HuH-7.5 (cell line): ENCODE results near the gene PCDH18.
"Not testable (repeated sequence)": the region's sequence is repeated elsewhere in the genome, so short reads cannot be mapped to it uniquely, and the experiment has no call there.

Experiments
- DNase-seq: peaks from one replicate; pipeline ENCODE4 v3.0.0; 2011; ENCODE audit warnings: low spot score

Gene PCDH18, protein sequence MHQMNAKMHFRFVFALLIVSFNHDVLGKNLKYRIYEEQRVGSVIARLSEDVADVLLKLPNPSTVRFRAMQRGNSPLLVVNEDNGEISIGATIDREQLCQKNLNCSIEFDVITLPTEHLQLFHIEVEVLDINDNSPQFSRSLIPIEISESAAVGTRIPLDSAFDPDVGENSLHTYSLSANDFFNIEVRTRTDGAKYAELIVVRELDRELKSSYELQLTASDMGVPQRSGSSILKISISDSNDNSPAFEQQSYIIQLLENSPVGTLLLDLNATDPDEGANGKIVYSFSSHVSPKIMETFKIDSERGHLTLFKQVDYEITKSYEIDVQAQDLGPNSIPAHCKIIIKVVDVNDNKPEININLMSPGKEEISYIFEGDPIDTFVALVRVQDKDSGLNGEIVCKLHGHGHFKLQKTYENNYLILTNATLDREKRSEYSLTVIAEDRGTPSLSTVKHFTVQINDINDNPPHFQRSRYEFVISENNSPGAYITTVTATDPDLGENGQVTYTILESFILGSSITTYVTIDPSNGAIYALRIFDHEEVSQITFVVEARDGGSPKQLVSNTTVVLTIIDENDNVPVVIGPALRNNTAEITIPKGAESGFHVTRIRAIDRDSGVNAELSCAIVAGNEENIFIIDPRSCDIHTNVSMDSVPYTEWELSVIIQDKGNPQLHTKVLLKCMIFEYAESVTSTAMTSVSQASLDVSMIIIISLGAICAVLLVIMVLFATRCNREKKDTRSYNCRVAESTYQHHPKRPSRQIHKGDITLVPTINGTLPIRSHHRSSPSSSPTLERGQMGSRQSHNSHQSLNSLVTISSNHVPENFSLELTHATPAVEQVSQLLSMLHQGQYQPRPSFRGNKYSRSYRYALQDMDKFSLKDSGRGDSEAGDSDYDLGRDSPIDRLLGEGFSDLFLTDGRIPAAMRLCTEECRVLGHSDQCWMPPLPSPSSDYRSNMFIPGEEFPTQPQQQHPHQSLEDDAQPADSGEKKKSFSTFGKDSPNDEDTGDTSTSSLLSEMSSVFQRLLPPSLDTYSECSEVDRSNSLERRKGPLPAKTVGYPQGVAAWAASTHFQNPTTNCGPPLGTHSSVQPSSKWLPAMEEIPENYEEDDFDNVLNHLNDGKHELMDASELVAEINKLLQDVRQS

DNA sequence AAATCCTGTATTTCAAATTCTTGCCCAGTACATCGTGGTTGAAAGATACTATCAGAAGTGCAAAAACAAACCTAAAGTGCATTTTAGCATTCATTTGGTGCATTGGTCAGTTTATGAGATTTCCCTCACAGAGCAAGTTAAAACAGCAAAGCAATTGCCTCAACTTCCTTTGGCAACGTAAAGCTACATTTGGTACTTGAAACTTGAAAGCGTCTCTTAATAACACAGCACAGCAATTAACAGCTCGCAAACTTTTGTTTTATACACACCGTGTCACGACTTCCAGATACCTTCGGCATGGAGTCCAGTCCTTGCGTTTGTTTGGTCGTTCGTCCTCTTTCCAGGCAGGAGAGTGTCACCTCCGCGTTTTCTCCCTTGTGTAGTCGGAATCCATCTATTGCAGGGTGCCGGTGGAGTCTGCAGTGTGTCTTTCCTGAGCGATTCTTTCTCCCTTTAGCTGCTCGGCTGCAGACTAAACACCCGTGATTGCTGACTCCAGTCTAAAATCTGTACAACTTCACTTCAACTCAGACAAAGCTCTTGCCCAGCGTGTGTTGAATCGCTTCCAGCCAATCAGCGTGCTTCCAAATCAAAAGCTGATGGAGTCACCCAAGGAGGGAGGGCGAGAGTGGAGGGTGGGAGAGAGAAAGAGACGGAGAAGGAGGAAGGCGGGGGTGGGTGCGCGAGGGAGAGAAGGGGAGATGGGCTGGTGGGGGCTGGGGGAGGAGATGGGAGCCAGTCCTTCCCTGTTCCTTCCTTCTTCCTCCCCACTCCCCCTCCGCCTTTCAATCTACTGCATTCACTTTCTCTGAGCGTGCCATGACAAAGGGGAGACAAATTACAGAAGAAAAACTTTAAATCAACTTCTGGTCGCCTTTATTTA is at the start of gene PCDH18:
PCDH18 (minus strand) TSS at position 509 of the 883 bp plus-strand sequence; CDS start at position 103, 406 bp downstream.
- no peak for DNase-seq

DNA sequence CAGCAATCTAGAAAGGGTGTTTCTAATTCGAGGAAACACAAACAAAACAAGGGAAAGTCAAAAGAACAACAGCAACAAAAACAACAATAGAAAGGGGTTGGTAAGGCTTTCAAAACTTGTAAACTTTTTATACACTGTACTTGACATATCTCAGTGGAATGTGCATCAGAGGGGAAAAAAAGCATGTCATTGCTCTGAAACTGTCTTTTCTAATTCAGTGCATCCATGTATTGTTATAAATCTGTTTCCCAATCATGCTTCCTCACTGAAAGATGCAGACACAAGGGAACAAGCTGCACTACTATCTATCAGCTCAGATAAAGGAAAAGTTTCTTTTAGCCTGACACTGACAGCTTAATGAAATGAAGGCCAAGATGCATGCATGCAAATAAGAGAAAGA is 44.2 kb upstream of the PCDH18 start:
- no peak for DNase-seq

DNA sequence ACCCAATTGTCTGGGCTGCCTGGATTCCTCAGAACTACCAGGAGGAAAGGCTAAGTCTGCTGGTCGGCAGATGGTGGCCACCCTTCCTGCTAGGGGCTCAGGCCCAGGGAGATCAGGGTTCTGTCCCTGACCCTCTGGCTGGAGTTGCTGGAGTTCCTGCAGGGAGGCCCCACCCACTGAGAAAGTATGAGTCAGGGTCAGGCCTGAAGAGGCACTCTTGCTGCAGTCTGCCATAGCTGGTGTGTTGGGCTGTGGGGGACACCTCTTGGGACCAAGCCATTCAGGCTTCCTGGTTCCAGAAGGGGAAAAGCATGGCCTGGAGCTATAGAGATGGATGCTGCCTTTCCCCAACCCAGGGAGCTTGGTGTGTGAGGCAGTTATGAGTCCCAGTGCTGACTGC is 40.4 kb upstream of the PCDH18 start:
- no peak for DNase-seq

DNA sequence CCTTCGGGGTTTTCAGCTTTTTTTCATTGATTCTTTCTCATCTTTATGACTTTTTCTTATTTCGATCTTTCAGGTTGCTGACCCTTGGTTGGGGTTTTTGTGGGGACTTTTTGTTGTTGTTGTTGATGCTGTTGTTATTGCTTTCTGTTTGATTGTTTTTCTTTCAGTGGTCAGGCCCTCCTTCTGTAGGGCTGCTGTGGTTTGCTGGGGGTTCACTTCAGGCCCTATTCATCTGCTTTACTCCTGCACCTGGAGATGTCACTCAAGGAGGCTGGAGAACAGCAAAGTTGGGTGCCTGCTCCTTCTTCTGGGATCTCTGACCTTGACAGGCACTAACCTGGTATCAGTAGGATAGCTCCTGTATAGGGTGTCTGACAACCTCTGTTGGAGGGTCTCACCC is 39.9 kb upstream of the PCDH18 start:
- DNase-seq = no peak

DNA sequence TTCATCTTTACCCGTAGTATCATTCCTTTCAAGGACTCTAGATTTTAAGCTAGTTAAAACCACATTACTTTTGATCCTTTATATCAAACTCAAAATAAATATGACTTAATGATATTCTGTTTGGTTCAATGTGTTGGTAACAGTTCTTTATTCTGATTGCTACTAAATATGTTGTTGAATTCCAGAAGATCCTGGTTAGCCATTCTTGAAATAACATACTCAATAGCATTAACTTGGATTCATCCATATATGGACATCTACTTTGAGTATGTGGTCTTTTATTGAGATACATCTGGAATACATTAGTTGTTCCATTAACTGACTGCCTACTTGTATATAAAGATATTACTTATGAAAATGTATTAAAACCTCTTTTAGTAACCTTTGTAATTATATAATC is 27.5 kb upstream of the PCDH18 start:
- no peak for DNase-seq

DNA sequence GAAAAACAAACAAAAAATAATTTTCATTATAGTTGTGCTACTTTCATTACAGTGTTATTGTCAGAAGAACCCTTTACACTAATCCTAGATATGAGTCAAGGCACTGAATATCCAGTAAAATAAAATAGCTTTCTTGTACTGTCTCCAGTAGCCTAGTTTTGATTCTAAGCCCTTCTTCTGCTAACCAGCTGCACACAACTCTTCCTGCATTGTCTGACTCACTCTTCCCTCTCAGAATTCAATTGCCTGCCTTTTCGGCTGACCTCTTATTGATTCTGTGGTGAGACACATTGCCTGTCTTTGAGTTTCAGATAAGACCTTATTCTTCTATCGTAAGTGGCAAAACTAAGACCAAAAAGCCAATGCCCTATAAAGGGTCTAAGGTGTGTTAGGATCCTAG is 26.7 kb upstream of the PCDH18 start:
- no peak for DNase-seq

DNA sequence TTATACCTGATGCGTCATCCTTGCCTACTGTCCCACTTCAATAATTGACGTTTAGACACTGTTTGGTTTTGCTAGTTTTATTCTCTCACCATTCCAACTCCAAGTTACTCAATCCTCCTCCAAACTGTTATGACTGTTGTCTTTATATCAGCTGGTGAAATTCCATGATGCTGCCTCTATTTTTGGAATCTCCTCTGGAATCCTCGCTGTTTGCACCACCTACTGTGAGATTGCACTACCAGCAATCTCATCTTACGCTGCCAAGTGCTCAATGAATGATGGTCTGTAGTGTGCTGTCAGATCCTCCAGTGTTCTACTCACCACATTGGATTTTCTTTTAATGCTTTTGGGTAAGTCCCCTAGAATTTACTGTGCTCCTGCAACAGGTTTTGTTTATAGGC is 13.2 kb upstream of the PCDH18 start:
- DNase-seq = no peak

DNA sequence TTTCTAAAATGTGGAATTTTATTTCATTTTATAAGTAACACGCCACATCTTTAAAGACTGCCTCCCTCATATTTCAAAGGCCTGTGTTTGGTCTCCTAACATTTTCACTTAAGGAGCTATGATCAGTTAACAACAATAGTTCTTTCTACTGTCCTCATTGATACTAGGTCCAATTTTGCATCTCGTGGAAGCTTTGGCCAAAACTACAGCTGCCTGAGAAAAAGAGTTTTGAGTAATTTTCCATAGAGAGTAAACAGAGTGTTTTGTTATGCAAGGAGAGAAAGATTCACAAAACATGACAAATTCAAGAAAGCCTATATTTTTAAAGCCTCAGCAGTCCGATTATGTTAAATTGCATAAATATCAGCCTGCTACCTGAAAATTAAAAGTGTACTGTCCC is 11.4 kb upstream of the PCDH18 start:
- no peak for DNase-seq

DNA sequence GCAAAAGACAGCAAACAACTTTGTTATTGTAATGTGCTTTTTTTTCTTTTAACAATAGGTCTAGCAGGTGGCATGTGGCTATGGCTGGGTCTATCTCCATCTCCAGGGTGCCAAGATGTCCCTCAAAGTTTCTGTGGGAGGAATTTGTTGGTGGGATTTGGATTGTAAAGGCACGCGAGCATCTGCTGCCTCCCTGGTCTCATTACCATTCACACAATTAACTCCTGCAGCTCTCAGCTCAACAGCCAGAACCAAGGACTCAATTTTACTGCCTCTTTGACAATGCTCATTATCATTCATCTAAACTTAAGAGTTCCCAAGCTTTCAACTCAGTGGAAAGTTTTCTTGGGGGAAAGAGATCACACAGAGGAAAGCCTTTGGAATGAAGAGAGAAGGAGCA is 10.9 kb upstream of the PCDH18 start:
- no peak for DNase-seq

DNA sequence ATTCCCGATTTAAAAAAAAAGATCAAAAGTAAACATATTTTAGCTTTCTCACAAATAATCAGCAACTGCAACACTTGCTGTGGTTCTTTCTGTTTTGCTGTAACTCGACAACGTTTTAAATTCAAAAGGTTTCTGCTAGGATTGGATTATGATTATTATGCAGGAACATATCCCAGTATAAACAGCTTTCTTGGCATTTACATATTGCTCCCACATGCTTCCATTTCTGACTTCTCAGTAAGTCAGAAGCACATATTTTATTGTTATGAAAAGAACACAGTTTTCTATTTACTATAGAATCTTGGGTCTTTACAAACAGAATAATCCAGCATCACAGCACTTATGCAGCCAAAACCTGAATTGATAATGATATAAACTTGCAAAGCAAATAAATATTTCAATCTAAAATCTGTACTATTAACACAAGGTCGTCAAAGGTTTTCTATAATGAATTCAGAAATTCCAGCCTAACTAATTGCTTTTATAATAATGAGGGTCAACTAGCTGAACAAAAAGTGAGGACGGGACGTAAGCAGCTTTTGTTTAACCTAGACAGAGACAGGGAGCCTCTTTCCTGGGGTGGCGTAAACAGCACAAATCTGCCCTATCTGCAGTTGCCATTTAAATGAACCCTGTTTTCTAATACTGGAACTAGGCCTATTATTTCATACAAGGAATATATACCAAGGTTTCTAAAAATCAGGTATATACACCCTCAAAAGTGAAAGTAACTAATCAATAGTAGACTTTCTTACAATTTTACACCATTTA is 9.8 kb upstream of the PCDH18 start:
- no peak for DNase-seq

DNA sequence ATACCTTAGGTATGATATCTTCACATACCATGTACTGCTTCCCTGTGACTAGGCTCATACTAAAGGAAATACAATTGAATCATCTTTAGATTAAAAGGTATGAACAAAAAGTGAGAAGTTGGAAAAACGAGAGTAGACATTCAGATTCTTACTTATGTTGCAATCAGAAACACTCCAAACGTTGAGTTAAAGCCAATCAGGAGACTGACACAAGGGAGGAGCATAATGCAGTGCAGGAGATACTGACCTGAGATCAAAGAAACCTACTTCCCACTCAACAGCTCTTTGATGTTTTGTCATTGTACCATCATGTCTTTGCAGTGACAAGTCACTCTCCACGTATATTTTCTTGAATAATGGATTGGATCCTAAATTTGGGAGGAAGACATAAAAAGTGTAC is 8.9 kb upstream of the PCDH18 start:
- DNase-seq = no peak

DNA sequence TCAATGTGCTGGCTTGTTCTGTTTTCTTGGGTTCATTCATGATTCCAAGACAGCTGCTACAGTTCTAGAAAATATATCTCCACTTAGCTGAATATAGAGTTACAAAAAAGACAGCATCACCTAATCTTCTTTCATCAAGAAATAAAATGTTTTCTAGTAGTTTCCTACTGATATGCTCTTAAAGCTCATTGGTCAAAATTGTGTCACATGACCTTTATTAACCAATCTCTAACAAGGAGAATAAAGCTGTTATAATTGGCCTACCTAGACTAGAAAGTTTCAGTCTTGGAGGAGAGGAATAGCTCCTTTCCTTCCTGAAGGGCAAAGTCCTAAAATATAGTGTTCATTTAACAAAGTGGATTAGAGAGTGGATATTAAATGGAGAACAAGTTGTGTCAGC is 8.1 kb upstream of the PCDH18 start:
- no peak for DNase-seq

DNA sequence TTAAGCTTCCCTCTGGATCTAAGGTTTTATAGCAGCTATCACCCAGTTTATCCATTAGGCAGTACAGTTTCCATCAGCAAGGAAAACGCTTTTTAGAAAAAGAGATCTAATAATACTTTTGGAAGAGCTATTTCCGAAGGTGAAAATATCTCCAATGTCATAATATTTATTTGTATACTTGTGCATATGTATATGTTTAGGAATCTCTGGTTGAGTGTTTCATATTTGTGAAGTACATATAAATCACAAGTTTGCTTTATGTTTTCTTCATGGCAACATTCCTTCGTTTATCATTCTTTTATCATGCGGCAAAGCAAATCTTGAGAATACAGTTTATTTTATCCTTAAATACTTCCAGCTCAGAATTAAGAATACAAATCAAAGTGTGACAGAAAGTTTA is 6.2 kb upstream of the PCDH18 start:
- no peak for DNase-seq

DNA sequence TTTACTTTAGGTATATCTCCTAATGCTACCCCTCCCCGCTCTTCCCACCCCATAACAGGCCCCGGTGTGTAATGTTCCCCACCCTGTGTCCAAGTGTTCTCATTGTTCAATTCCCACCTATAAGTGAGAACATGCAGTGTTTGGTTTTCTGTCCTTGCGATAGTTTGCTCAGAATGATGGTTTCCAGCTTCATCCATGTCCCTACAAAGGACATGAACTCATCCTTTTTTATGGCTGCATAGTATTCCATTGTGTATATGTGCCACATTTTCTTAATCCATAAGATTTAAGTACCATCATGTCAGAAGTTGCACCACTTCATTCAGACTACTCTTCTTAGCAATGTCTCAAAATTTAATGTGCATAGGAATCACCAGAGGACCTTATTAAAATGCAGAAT is 5.5 kb upstream of the PCDH18 start:
- not testable (repeated sequence) for DNase-seq

DNA sequence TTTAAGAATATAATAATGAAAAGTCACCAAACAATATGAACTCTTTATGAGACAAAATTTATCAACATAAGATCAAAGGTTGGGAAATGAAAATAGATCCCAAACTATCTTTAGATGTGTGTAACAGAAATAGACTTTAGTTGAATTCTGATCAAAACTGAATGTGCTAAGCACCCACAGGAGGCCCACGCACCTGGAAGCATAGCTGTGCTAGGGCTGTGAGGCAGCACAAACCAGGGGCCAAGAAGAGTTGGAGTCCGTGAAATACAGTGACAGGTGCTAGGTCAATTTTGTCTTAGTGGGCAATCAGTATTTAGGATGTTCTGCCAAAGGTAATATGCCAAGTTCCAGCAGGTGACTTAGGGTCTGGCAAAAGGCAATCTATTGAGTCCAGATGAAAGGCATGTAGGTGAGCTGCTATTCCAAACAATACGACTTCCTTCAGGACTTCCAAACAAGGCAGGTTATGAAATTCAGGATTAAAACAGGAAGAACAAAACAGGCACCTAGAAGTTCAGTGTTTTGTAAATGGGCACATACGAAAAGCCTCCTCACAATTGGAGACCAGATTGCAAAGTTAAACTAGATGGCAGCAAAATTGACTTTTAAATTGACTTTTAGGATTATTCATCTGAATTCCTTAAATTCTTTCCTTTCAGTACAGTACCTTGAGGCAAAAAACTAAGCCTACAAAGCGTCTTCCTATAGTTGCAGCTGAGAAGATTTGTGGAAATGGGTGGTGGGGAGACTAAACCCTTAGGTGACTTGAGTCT is 4.7 kb upstream of the PCDH18 start:
- DNase-seq = no peak

DNA sequence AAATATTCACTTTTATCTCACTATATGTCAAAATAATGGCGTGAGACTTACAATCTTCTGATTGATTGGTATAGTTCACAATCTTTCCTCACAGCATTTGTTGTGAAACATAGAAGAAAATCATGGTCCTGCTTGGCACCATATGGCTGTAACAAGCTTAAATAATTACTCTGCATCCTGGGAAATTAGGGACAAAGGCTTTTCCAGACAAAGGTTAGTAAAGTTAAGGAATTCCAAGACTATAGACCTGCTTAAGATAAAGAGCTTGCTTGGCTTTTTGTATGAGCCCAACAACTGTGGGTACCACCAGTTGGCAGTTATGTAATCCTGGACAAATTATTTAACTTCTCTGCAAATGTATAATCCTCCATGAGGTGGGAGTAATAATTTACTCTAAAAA is 3.4 kb upstream of the PCDH18 start:
- DNase-seq = no peak

DNA sequence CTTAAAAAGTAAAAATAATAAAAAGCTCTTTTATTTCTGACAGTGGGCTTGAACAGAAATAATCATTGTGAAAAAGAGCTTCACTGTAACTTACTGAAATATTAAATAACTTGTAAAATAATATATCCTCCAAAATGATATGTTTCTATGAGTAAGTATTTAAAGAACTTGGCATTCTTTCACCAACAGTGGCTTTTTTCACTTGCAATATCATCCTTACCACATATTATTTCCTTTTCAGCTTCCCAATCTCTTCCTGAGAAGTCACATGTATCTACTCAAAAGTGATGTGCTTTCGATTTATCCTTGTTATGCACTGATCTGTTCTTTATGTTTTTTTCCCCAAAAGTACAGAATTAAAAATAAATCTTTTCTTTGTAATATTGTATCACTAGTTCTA is 2.2 kb upstream of the PCDH18 start:
- no peak for DNase-seq

DNA sequence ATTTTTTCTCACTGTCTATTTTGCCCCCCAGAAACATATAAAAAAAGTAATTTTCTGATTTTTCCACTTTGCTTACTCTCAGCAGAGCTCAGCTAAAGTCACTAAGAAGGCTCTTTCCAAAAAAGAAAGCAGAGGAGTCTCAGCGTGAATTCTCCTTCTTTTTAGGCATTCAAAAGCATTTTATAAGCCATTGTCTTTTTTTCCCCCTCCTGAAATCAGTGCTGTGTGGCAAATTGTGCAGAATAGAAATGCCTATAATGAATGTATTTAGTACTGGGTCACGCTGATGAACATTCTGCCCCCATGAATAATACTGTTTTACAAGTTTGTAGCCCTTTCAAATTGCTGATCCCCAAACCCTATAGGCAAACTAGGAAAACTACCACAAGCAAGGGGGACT is 1.6 kb upstream of the PCDH18 start:
- no peak for DNase-seq

DNA sequence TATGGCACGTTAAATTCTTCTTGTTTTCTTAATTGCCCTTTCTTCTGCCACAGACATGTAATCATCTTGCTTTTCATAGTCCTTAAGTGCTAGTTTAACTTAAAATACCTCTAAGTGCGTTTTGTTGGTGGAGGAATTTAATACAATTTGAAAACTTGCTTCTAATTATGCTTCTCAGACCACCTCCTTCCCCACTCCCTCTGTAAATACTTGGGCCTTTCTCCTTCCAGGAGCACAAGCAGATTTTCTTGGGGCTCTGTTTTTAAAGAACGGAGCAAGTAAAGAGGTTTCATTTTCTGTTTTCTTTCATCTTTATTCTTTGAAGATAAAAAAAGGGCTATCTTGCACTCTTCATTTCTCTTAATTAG is 559 bp upstream of the PCDH18 start:
- no peak for DNase-seq
